Stimulated activated naive CD8-positive, alpha-beta T cell treated with anti-CD3 and anti-CD28 coated beads, Interleukin-15, Interleukin-2, amounts not matched to agents 100 ng/mL and 50 ng/mL, for 24 hours (primary cell): Measurements from ENCODE around the gene COL6A5.
"Not testable (repeated sequence)": the region's sequence is repeated elsewhere in the genome, so short reads cannot be mapped to it uniquely, and the experiment has no call there.

Experiments
- H3K27ac Mint-ChIP-seq: one replicate; pipeline ENCODE4 v1.8.0; 2021; ENCODE audit warnings: mild to moderate bottlenecking, mixed read lengths
- H3K27me3 Mint-ChIP-seq: one replicate; pipeline ENCODE4 v1.8.0; 2021; ENCODE audit warnings: mixed read lengths
- H3K36me3 Mint-ChIP-seq: one replicate; pipeline ENCODE4 v1.8.0; 2021; ENCODE audit warnings: low read depth, mixed read lengths
- H3K4me1 Mint-ChIP-seq: one replicate; pipeline ENCODE4 v1.8.0; 2021; ENCODE audit warnings: low read depth, mixed read lengths
- H3K4me3 Mint-ChIP-seq: one replicate; pipeline ENCODE4 v1.8.0; 2021; ENCODE audit warnings: mild to moderate bottlenecking, mixed read lengths
- H3K9me3 Mint-ChIP-seq: one replicate; pipeline ENCODE4 v1.8.0; 2021; ENCODE audit warnings: mixed read lengths

Gene COL6A5

DNA sequence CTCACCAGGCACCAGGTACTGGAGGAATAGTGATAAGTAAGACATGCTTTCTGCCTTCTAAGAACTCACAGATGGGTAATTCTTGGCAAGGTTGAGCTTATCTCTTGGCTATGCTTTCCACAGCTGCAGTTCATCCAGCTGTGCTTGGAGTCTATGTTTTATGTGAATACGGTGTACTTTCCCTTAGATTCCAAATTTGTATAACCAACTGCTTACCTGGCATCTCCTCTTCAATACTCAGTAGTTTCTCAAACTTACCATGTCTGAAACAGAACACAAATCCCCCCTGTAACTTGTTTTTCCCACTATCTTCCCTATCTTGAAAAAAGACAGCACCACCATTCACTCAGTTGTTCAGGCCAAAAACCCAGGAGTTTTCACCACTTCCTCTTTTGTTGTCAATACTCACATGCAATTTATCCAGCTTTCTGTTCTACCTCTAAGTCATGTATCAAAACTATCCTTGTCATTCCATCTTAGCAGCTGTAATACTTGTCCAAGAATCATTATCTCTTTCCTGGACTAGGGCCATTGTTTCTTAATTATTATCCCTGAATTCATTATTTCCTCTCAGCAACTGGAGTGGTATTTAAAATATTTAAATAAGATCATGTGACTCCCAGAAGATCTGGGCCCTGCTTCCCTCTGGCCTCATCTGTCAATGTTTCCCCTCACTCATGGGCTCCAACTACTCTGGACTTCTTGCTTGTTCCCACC is 32.6 kb downstream of the COL6A5 start:
- no peak overlapping the region for H3K4me3 Mint-ChIP-seq
- peaks cover 3% of the 10 kb centered on the region for H3K27me3 Mint-ChIP-seq
- H3K27ac Mint-ChIP-seq: no peak overlapping the region
- H3K36me3 Mint-ChIP-seq: no peaks in the 10 kb centered on the region
- H3K4me1 Mint-ChIP-seq: no peaks in the 10 kb centered on the region
- H3K9me3 Mint-ChIP-seq: no peaks in the 10 kb centered on the region

DNA sequence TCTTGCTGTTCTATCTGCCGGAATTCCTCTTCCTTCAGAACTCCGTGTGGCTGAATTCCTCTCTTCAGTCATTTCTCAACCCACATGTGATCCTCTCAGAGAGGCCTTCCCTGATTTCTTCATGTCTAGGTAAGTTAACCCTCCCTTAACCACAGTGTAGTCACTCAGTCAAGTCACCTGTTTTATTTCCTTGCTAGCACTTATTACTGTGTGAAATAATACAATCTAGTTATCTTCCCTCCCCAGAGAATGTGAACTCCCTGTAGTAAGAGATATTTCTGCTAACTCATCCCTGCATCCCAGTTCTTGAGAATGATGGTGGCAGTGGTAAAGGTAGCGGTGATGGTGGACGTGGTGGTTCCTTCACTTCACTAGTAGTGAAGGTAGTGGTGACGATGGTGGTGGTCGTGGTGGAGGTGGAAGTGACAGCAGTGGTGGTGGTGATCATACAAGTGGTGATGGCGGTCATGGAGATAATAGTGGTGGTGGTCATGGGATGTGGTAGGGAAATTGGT is 33.3 kb downstream of the COL6A5 start:
- H3K4me1 Mint-ChIP-seq: no peaks in the 10 kb centered on the region
- peaks cover 3% of the 10 kb centered on the region for H3K27me3 Mint-ChIP-seq
- H3K4me3 Mint-ChIP-seq: no peak overlapping the region
- no peaks in the 10 kb centered on the region for H3K9me3 Mint-ChIP-seq
- H3K27ac Mint-ChIP-seq: no peak overlapping the region
- no peaks in the 10 kb centered on the region for H3K36me3 Mint-ChIP-seq

- no peaks in the 10 kb centered on the region for H3K36me3 Mint-ChIP-seq
- no peak overlapping the region for H3K27ac Mint-ChIP-seq
- H3K9me3 Mint-ChIP-seq: no peaks in the 10 kb centered on the region
- no peak overlapping the region for H3K4me3 Mint-ChIP-seq
- H3K4me1 Mint-ChIP-seq: no peaks in the 10 kb centered on the region
- peaks cover 3% of the 10 kb centered on the region for H3K27me3 Mint-ChIP-seq
Measured at GRCh38 chr3:130379274-130379673, 33.8 kb downstream of the COL6A5 start.

GRCh38 chr3:130380398-130380797 is 34.9 kb downstream of the COL6A5 start:
- H3K9me3 Mint-ChIP-seq: no peaks in the 10 kb centered on the region
- H3K36me3 Mint-ChIP-seq: no peaks in the 10 kb centered on the region
- no peak overlapping the region for H3K4me3 Mint-ChIP-seq
- H3K27me3 Mint-ChIP-seq: peaks cover 3% of the 10 kb centered on the region
- no peak overlapping the region for H3K27ac Mint-ChIP-seq
- no peaks in the 10 kb centered on the region for H3K4me1 Mint-ChIP-seq

DNA sequence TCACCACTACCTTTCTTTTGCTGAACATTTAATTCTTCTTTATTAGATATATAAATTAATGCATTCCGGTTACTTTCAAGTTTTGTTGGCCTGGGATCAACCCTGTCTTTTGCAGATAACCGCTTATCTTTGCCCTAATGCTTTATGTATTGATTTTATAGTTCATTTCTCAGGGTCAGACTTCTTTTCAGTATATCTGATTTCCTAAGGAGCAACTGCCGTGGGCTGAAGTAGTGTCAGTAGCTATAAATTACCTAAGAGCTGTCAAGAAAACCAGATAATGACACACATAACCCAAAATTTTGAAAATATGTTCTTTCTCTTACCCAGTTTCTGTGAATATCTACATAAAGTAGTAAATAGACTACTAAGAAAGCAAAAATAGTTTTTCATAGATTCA is 38.0 kb downstream of the COL6A5 start:
- no peak overlapping the region for H3K27ac Mint-ChIP-seq
- no peak overlapping the region for H3K4me3 Mint-ChIP-seq
- no peaks in the 10 kb centered on the region for H3K9me3 Mint-ChIP-seq

DNA sequence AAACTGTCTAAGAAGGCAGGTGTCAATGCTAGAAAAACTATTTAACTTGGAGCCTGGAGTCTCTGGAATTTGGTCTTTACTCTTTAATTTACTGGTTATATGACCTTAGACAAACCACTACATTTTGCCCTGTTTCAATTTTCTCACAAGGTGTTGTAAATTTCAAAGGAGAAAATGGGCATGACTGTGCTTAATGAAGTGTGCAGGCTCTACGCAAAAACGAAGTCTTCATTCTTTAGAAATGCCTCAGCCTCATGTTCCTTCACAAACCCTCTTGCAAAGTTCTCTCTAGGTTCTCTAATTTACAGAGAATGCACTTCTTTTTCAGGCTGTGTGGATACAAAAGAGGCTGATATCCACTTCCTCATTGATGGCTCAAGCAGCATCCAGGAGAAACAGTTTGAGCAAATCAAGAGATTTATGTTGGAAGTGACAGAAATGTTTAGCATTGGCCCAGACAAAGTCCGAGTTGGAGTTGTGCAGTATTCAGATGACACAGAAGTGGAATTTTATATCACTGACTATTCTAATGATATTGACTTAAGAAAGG is 39.1 kb downstream of the COL6A5 start:
- H3K36me3 Mint-ChIP-seq: no peaks in the 10 kb centered on the region
- no peak overlapping the region for H3K27ac Mint-ChIP-seq
- no peak overlapping the region for H3K4me3 Mint-ChIP-seq
- no peaks in the 10 kb centered on the region for H3K9me3 Mint-ChIP-seq
- no peaks in the 10 kb centered on the region for H3K4me1 Mint-ChIP-seq
- peaks cover 3% of the 10 kb centered on the region for H3K27me3 Mint-ChIP-seq

More for the DNA sequence above, 38.0 kb downstream of the COL6A5 start:
- Mint-ChIP-seq H3K27me3 (peaks cover 3% of the 10 kb centered on the region), H3K4me1 (no peaks in the 10 kb centered on the region), H3K36me3 (no peaks in the 10 kb centered on the region)

GRCh38 chr3:130386604-130387263 is 41.3 kb downstream of the COL6A5 start:
- Mint-ChIP-seq H3K4me1 (no peaks in the 10 kb centered on the region), H3K36me3 (no peaks in the 10 kb centered on the region), H3K27ac (no peak overlapping the region), H3K4me3 (no peak overlapping the region), H3K9me3 (no peaks in the 10 kb centered on the region), H3K27me3 (no peaks in the 10 kb centered on the region)

- no peak overlapping the region for H3K4me3 Mint-ChIP-seq
- H3K4me1 Mint-ChIP-seq: no peaks in the 10 kb centered on the region
- no peak overlapping the region for H3K27ac Mint-ChIP-seq
- no peaks in the 10 kb centered on the region for H3K36me3 Mint-ChIP-seq
- H3K9me3 Mint-ChIP-seq: no peaks in the 10 kb centered on the region
- H3K27me3 Mint-ChIP-seq: no peaks in the 10 kb centered on the region
Measured at GRCh38 chr3:130389743-130390478, 44.4 kb downstream of the COL6A5 start.

- no peak overlapping the region for H3K4me3 Mint-ChIP-seq
- H3K27me3 Mint-ChIP-seq: no peaks in the 10 kb centered on the region
- no peaks in the 10 kb centered on the region for H3K36me3 Mint-ChIP-seq
- no peak overlapping the region for H3K27ac Mint-ChIP-seq
- no peaks in the 10 kb centered on the region for H3K4me1 Mint-ChIP-seq
- H3K9me3 Mint-ChIP-seq: no peaks in the 10 kb centered on the region
Measured at GRCh38 chr3:130392266-130392665, 46.8 kb downstream of the COL6A5 start.

- Mint-ChIP-seq H3K4me1 (no peaks in the 10 kb centered on the region), H3K36me3 (no peaks in the 10 kb centered on the region), H3K27me3 (peaks cover under 1% of the 10 kb centered on the region), H3K27ac (no peak overlapping the region), H3K4me3 (no peak overlapping the region), H3K9me3 (no peaks in the 10 kb centered on the region)
Measured at GRCh38 chr3:130393594-130393993, 48.1 kb downstream of the COL6A5 start.

DNA sequence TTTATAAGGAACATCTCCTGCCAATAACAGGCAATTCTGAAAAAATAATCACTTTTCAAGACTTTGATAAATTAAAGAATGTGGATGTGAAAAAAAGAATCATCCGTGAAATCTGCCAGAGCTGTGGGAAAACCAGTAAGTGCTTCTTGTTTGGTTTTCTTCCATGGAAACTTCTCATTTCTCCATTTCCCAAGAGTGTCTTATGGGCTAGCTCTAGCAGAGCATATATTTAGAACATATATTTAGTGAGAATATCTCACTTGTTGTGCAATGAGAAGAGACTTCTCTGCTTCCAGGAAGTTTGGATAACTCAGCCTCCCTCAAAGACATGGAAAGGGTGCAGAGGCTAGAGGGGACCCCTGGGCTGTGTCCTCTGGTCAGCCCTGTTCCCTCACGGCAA is 49.9 kb downstream of the COL6A5 start:
- Mint-ChIP-seq H3K36me3 (no peaks in the 10 kb centered on the region), H3K4me3 (no peak overlapping the region), H3K27ac (no peak overlapping the region), H3K4me1 (no peaks in the 10 kb centered on the region), H3K27me3 (peaks cover 7% of the 10 kb centered on the region), H3K9me3 (no peaks in the 10 kb centered on the region)

DNA sequence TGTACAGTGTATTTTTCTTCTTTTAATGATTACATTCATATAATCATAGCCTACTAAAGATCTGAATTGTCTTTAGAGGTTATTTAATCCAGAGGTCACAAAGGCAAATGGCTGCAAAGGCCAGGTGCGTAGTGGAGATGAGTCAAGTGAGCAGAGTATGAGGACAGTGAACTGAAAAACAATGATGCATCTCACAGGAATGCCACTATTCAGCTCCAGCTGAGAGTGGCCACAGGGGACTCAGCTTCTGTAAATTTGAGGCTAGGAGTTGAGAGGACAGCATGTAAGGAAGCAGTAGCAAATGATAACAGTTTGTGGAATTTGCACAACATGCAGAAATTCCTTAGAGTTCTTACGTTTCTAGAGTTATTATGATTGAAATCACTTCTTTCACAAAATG is 50.4 kb downstream of the COL6A5 start:
- Mint-ChIP-seq H3K4me3 (no peak overlapping the region), H3K4me1 (no peaks in the 10 kb centered on the region), H3K36me3 (no peaks in the 10 kb centered on the region)

GRCh38 chr3:130404401-130404800 is 58.9 kb downstream of the COL6A5 start:
- peaks cover 18% of the 10 kb centered on the region for H3K9me3 Mint-ChIP-seq

More for the DNA sequence above, 50.4 kb downstream of the COL6A5 start:
- no peak overlapping the region for H3K27ac Mint-ChIP-seq
- H3K9me3 Mint-ChIP-seq: no peaks in the 10 kb centered on the region
- H3K27me3 Mint-ChIP-seq: peaks cover 7% of the 10 kb centered on the region

GRCh38 chr3:130405956-130406355 is 60.5 kb downstream of the COL6A5 start:
- Mint-ChIP-seq H3K4me1 (no peaks in the 10 kb centered on the region), H3K9me3 (peaks cover 21% of the 10 kb centered on the region), H3K27me3 (peaks cover 9% of the 10 kb centered on the region), H3K27ac (no peak overlapping the region), H3K4me3 (no peak overlapping the region), H3K36me3 (no peaks in the 10 kb centered on the region)

More at GRCh38 chr3:130404401-130404800, 58.9 kb downstream of the COL6A5 start:
- Mint-ChIP-seq H3K27me3 (peaks cover 13% of the 10 kb centered on the region), H3K27ac (no peak overlapping the region), H3K36me3 (no peaks in the 10 kb centered on the region), H3K4me3 (no peak overlapping the region), H3K4me1 (no peaks in the 10 kb centered on the region)

- not testable (repeated sequence) for H3K36me3 Mint-ChIP-seq, H3K4me1 Mint-ChIP-seq, H3K4me3 Mint-ChIP-seq, H3K27ac Mint-ChIP-seq, H3K27me3 Mint-ChIP-seq
- H3K9me3 Mint-ChIP-seq: peaks cover 21% of the 10 kb centered on the region
Measured at GRCh38 chr3:130408253-130408652, 62.8 kb downstream of the COL6A5 start.
